Left ventricle myocardium inferior (tissue), 1 donor: Measurements from ENCODE around the gene MANF. TPM values are rescaled to one million over a fixed set of nuclear protein-coding genes. Genes with fewer than 3 reads are reported as not detected.

Source experiments
- DNase-seq: peaks from one replicate; pipeline ENCODE4 v3.0.0-alpha.2; 2020
- H3K27ac ChIP-seq: fragments of 200-600 bp; replicated peaks from 2 replicates; pipeline ENCODE4 v1.8.0; 2021
- H3K27me3 ChIP-seq: fragments of 200-600 bp; 2 replicates; pipeline ENCODE4 v1.8.0; 2021; ENCODE audit warnings: low read depth
- H3K36me3 ChIP-seq: fragments of 200-600 bp; 2 replicates; pipeline ENCODE4 v1.8.0; 2021
- H3K4me1 ChIP-seq: fragments of 200-600 bp; 2 replicates; pipeline ENCODE4 v1.8.0; 2021
- H3K4me3 ChIP-seq: fragments of 200-600 bp; 2 replicates; pipeline ENCODE4 v1.8.0; 2021; ENCODE audit warnings: mild to moderate bottlenecking, moderate library complexity
- H3K9me3 ChIP-seq: fragments of 200-600 bp; replicated peaks from 2 replicates; pipeline ENCODE4 v1.8.0; 2021
- CTCF ChIP-seq: fragments of 200-600 bp; IDR thresholded peaks from 2 replicates; pipeline ENCODE4 v1.8.0; 2021; ENCODE audit warnings: antibody characterized with exemption, mild to moderate bottlenecking, borderline replicate concordance
- intact Hi-C: fragments of 100-400 bp; cut with micrococcal nuclease; formaldehyde crosslinking; loops from one replicate; pipeline ENCODE4 v1.11.0; 2022
- total RNA-seq: library from RNA; stranded (reverse); fragmentation: NEBNext Ultra II Directional; extraction: Animal tissue kit (Norgen Biotek cat#: 25700); gene quantifications from one replicate; pipeline ENCODE4 v1.2.1, GENCODE V29; 2021
- donor health status: DM: no; HTN: yes; CAD: no; lungs with severe emphysema.

The MANF gene
- total RNA-seq, 1 donor from 2014 or later, result 48.5 TPM

- no peaks in the 10 kb centered on the region for H3K27me3 ChIP-seq
- no peaks in the 10 kb centered on the region for H3K36me3 ChIP-seq
- DNase-seq, result no peak
- peaks cover 16% of the 10 kb centered on the region for H3K4me1 ChIP-seq
- no peaks in the 10 kb centered on the region for H3K9me3 ChIP-seq
- no peak for TF ChIP-seq CTCF
- no peak overlapping the region for H3K4me3 ChIP-seq
- intact Hi-C loops, result no loop called here
- H3K27ac ChIP-seq, result no peak overlapping the region
Measured at GRCh38 chr3:51379746-51380455, 5.2 kb upstream of the MANF start.

- no peak for TF ChIP-seq CTCF
- no peak for DNase-seq
- intact Hi-C loops, result no loop called here
- no peaks in the 10 kb centered on the region for H3K9me3 ChIP-seq
- no peak overlapping the region for H3K4me3 ChIP-seq
- H3K27me3 ChIP-seq, result no peaks in the 10 kb centered on the region
- no peak overlapping the region for H3K27ac ChIP-seq
- no peaks in the 10 kb centered on the region for H3K36me3 ChIP-seq
- peaks cover 22% of the 10 kb centered on the region for H3K4me1 ChIP-seq
Measured at GRCh38 chr3:51380601-51381332, 4.3 kb upstream of the MANF start.

- no peak for TF ChIP-seq CTCF
- no peak overlapping the region for H3K4me3 ChIP-seq
- DNase-seq, result no peak
Measured at GRCh38 chr3:51381333-51381705, 3.8 kb upstream of the MANF start.

GRCh38 chr3:51382076-51382745 lies 2.9 kb upstream of the MANF start:
- H3K36me3 ChIP-seq, result peaks cover 5% of the 10 kb centered on the region
- H3K9me3 ChIP-seq, result no peaks in the 10 kb centered on the region
- no peaks in the 10 kb centered on the region for H3K27me3 ChIP-seq
- H3K4me3 ChIP-seq, result no peak overlapping the region
- intact Hi-C loops, result no loop called here
- TF ChIP-seq CTCF, result no peak
- peaks cover 37% of the 10 kb centered on the region for H3K4me1 ChIP-seq
- DNase-seq, result no peak
- no peak overlapping the region for H3K27ac ChIP-seq

More at GRCh38 chr3:51381333-51381705, 3.8 kb upstream of the MANF start:
- H3K27me3 ChIP-seq, result no peaks in the 10 kb centered on the region
- H3K4me1 ChIP-seq, result peaks cover 28% of the 10 kb centered on the region
- H3K36me3 ChIP-seq, result no peaks in the 10 kb centered on the region
- H3K27ac ChIP-seq, result no peak overlapping the region
- intact Hi-C loops, result no loop called here
- H3K9me3 ChIP-seq, result no peaks in the 10 kb centered on the region

- Histone ChIP-seq H3K27ac (no peak overlapping the region), H3K9me3 (no peaks in the 10 kb centered on the region), H3K36me3 (peaks cover 13% of the 10 kb centered on the region), H3K4me3 (no peak overlapping the region), H3K27me3 (no peaks in the 10 kb centered on the region), H3K4me1 (peaks cover 45% of the 10 kb centered on the region)
- no peak for DNase-seq
- intact Hi-C loops, result no loop called here
- no peak for TF ChIP-seq CTCF
Measured at GRCh38 chr3:51382947-51383578, 2.0 kb upstream of the MANF start.
